VCaP (cell line): ENCODE results near the gene CD7.
"Not testable (repeated sequence)": the region's sequence is repeated elsewhere in the genome, so short reads cannot be mapped to it uniquely, and the experiment has no call there.

Experiments used
- H3K27ac ChIP-seq: fragments of 450-650 bp; 2 replicates; pipeline ENCODE4 v1.5.1; 2017
- TF ChIP-seq, protein P1 (sequence below): fragments of 450-650 bp; conservative IDR thresholded peaks from 2 replicates; pipeline ENCODE4 v1.5.1; 2017; ENCODE audit warnings: mild to moderate bottlenecking, moderate library complexity

CD7 gene

GRCh38 chr17:82317394-82318168, at the start of gene CD7:
TSS of gene CD7 (minus strand) at chr17:82317608. CDS start at chr17:82317495, 113 bp downstream.
- TF ChIP-seq, protein P1, sequence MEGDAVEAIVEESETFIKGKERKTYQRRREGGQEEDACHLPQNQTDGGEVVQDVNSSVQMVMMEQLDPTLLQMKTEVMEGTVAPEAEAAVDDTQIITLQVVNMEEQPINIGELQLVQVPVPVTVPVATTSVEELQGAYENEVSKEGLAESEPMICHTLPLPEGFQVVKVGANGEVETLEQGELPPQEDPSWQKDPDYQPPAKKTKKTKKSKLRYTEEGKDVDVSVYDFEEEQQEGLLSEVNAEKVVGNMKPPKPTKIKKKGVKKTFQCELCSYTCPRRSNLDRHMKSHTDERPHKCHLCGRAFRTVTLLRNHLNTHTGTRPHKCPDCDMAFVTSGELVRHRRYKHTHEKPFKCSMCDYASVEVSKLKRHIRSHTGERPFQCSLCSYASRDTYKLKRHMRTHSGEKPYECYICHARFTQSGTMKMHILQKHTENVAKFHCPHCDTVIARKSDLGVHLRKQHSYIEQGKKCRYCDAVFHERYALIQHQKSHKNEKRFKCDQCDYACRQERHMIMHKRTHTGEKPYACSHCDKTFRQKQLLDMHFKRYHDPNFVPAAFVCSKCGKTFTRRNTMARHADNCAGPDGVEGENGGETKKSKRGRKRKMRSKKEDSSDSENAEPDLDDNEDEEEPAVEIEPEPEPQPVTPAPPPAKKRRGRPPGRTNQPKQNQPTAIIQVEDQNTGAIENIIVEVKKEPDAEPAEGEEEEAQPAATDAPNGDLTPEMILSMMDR = no peak
- no peak within 1 kb of the TSS for H3K27ac ChIP-seq

DNA sequence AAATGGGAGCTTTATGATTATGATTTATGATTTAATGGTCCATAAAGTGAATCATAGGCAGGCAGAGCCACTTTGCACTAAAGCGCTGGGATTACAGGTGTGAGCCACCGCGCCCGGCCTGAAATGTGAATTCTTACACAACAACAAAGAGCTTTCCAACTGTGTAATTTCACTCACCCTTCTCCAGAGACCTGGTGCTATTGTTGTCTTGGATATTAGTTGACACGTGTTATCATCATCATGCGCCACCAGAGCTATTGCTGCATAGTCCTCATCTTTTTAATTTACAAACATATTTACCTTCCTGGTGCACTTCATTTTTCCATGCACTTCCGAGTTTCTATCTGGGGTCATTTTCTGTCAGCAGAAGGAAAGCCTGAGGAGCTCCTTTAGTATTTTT, 49.3 kb upstream of the CD7 start:
- no peak overlapping the region for H3K27ac ChIP-seq
- TF ChIP-seq, protein P1 = no peak

DNA sequence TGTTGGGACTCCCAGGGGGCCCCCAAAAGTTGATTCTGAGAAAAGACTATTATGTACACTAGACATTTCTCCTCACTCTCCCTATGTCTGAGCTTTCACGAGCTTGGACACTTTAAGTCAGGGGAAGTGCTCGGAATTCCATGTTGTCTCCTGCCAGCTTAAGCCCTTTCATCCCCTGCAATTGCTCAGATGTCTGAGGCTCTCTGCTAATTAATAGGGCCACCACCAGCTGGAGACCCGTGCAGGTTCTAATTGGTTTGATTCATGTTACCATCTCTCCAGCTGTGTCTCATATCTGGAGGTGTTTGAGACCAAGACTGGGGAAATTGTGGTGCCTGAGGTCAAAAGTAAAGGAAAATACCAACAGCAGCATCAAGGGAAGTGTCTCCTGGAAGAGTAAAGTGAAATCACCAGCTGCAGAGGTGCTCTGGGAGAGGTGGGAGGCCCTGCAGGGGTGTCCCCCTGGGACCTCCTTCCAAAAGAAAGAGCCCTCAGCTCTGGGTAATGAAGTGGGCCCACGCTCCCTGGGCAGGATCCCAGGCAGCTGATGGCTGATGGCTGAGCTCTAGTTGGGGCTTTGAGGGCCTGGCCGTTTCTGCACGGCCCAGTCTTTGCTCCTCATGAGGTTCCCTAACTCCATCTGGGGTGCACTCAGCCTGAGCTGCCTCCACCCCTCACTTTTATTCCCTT, 48.3 kb upstream of the CD7 start:
- TF ChIP-seq, protein P1 = no peak

GRCh38 chr17:82361885-82362633, 44.7 kb upstream of the CD7 start:
- TF ChIP-seq, protein P1 = no peak
- H3K27ac ChIP-seq = no peak overlapping the region

More for the DNA sequence above, 48.3 kb upstream of the CD7 start:
- H3K27ac ChIP-seq = no peak overlapping the region

DNA sequence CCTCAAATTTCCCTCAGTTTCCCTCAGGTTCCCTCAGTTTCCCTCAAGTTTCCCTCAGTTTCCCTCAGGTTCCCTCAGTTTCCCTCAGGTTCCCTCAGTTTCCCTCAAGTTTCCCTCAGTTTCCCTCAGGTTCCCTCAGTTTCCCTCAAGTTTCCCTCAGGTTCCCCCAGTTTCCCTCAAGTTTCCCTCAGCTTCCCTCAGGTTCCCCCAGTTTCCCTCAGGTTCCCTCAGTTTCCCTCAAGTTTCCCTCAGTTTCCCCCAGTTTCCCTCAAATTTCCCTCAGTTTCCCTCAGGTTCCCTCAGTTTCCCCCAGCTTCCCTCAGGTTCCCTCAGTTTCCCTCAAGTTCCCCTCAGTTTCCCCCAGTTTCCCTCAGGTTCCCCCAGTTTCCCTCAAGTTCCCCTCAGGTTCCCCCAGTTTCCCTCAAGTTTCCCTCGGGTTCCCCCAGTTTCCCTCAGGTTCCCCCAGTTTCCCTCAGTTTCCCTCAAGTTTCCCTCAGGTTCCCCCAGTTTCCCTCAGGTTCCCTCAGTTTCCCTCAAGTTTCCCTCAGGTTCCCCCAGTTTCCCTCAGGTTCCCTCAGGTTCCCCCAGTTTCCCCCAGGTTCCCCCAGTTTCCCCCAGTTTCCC, 42.2 kb upstream of the CD7 start:
- not testable (repeated sequence) for H3K27ac ChIP-seq

- TF ChIP-seq, protein P1 = peak; percentile 38
- peak within 1 kb of the TSS; percentile 29; the same call in 1 of the 2 replicates for H3K27ac ChIP-seq
Measured at GRCh38 chr17:82358465-82359350, 41.3 kb upstream of the CD7 start, which contains the start of gene TEX19. TSS of gene TEX19 (plus strand) at chr17:82359247. CDS start at chr17:82362151, 2,904 bp downstream.

GRCh38 chr17:82357394-82357793, 40.0 kb upstream of the CD7 start:
- no peak overlapping the region for H3K27ac ChIP-seq
- TF ChIP-seq, protein P1 = no peak
